SU-DHL-6 (cell line): Measurements from ENCODE around the gene AMMECR1L.

Experiments
- H2AFZ ChIP-seq: fragments of 200-600 bp; sonication (generic); 2 replicates; pipeline ENCODE4 v1.6.1; 2014; ENCODE audit warnings: low read depth, mild to moderate bottlenecking, moderate library complexity, mixed read lengths, antibody characterized with exemption, low read length; ENCODE audit not compliant: severe bottlenecking
- H3F3A ChIP-seq: fragments of 200-600 bp; shearing (Covaris generic); 2 replicates; pipeline ENCODE4 v1.6.0; 2016; ENCODE audit warnings: antibody characterized with exemption, mild to moderate bottlenecking; ENCODE audit not compliant: insufficient read depth
- H3K27ac ChIP-seq: fragments of 200-600 bp; sonication (generic); 2 replicates; pipeline ENCODE4 v1.5.1; 2016; ENCODE audit warnings: low read depth, mild to moderate bottlenecking, low read length, moderate library complexity, mixed read lengths
- H3K27me3 ChIP-seq: fragments of 200-600 bp; sonication (generic), shearing (Covaris generic); 2 replicates; pipeline ENCODE4 v1.6.0; 2014; ENCODE audit warnings: mild to moderate bottlenecking, low read length
- H3K36me3 ChIP-seq: fragments of 200-600 bp; sonication (generic); 2 replicates; pipeline ENCODE4 v1.6.1; 2014; ENCODE audit warnings: mild to moderate bottlenecking, low read length, mixed read lengths
- H3K4me2 ChIP-seq: fragments of 300-600, 200-600 bp; shearing (Covaris generic), sonication (generic); 2 replicates; pipeline ENCODE4 v1.6.0; 2014; ENCODE audit warnings: low read length, low read depth, mild to moderate bottlenecking; ENCODE audit not compliant: poor library complexity, severe bottlenecking
- H3K4me3 ChIP-seq: fragments of 200-600 bp; sonication (generic); 2 replicates; pipeline ENCODE4 v1.5.1; 2014; ENCODE audit warnings: antibody characterized with exemption, low read length, mild to moderate bottlenecking, mixed read lengths; ENCODE audit not compliant: insufficient read depth, poor library complexity, severe bottlenecking
- H3K79me2 ChIP-seq: fragments of 200-600 bp; sonication (generic); 2 replicates; pipeline ENCODE4 v1.6.1; 2014; ENCODE audit warnings: mild to moderate bottlenecking, low read length, moderate library complexity; ENCODE audit not compliant: insufficient read depth
- H3K9ac ChIP-seq: fragments of 200-600 bp; sonication (generic); 2 replicates; pipeline ENCODE4 v1.7.0; 2014; ENCODE audit warnings: mild to moderate bottlenecking, low read length
- H3K9me2 ChIP-seq: fragments of 200-600 bp; sonication (generic); replicated peaks from 2 replicates; pipeline ENCODE4 v1.6.1; 2014; ENCODE audit warnings: low read length; ENCODE audit not compliant: insufficient read depth
- H3K9me3 ChIP-seq: fragments of 200-600 bp; sonication (generic); 2 replicates; pipeline ENCODE4 v1.6.1; 2014; ENCODE audit warnings: low read length, mixed read lengths; ENCODE audit not compliant: insufficient read depth
- H4K20me1 ChIP-seq: fragments of 200-600 bp; sonication (generic); 2 replicates; pipeline ENCODE4 v1.6.1; 2014; ENCODE audit warnings: low read depth, mild to moderate bottlenecking, antibody characterized with exemption, low read length, moderate library complexity, mixed read lengths
- CTCF ChIP-seq: fragments of 200-600 bp; sonication (generic); IDR thresholded peaks from one replicate; pipeline ENCODE4 v1.5.1; 2017; ENCODE audit warnings: antibody characterized with exemption, mild to moderate bottlenecking, low read length, moderate library complexity; ENCODE audit not compliant: insufficient read depth, poor library complexity, severe bottlenecking
- EZH2phosphoT487 ChIP-seq: fragments of 200-600 bp; sonication (generic), shearing (Covaris generic); conservative IDR thresholded peaks from 2 replicates; pipeline ENCODE4 v1.6.1; 2018; ENCODE audit warnings: mild to moderate bottlenecking, antibody characterized with exemption, low read length, moderate library complexity, mixed read lengths

Gene AMMECR1L

GRCh38 chr2:127853671-127854070, 32.1 kb downstream of the AMMECR1L start:
- Histone ChIP-seq H3K27ac (no peak overlapping the region), H3K4me2 (no peak overlapping the region), H3F3A (peaks cover 3% of the 10 kb centered on the region; the same call in 1 of the 2 replicates), H3K79me2 (peaks cover 77% of the 10 kb centered on the region), H3K9ac (no peak overlapping the region), H3K9me2 (no peaks in the 10 kb centered on the region), H3K27me3 (no peaks in the 10 kb centered on the region), H3K36me3 (peaks cover 23% of the 10 kb centered on the region; the same call in 1 of the 2 replicates), H3K4me3 (no peak overlapping the region), H2AFZ (no peak overlapping the region), H4K20me1 (peaks cover 20% of the 10 kb centered on the region), H3K9me3 (no peaks in the 10 kb centered on the region)
- TF ChIP-seq CTCF (no peak), EZH2phosphoT487 (no peak)

GRCh38 chr2:127852388-127852787, 33.4 kb downstream of the AMMECR1L start:
- Histone ChIP-seq H3K79me2 (peaks cover 72% of the 10 kb centered on the region), H3K27ac (no peak overlapping the region), H3K9me2 (no peaks in the 10 kb centered on the region), H4K20me1 (peaks cover 20% of the 10 kb centered on the region), H3K36me3 (peaks cover 30% of the 10 kb centered on the region; the same call in 1 of the 2 replicates), H3K4me2 (no peak overlapping the region), H3K27me3 (no peaks in the 10 kb centered on the region), H3K4me3 (no peak overlapping the region), H3F3A (peaks cover 3% of the 10 kb centered on the region; the same call in 1 of the 2 replicates), H3K9me3 (no peaks in the 10 kb centered on the region), H2AFZ (no peak overlapping the region), H3K9ac (no peak overlapping the region)
- TF ChIP-seq CTCF (no peak), EZH2phosphoT487 (no peak)

GRCh38 chr2:127847931-127848330, 37.8 kb downstream of the AMMECR1L start:
- no peaks in the 10 kb centered on the region for H3K9me2 ChIP-seq
- H4K20me1 ChIP-seq = peaks cover 6% of the 10 kb centered on the region
- no peak overlapping the region for H3K27ac ChIP-seq
- H3K79me2 ChIP-seq = peaks cover 28% of the 10 kb centered on the region
- H3K4me3 ChIP-seq = no peak overlapping the region
- H3F3A ChIP-seq = peaks cover 9% of the 10 kb centered on the region; the same call in 1 of the 2 replicates
- no peaks in the 10 kb centered on the region for H3K27me3 ChIP-seq
- peaks cover 40% of the 10 kb centered on the region; the same call in 1 of the 2 replicates for H3K36me3 ChIP-seq
- H3K4me2 ChIP-seq = no peak overlapping the region
- no peak overlapping the region for H2AFZ ChIP-seq
- TF ChIP-seq EZH2phosphoT487 (no peak), CTCF (no peak)
- no peak overlapping the region for H3K9ac ChIP-seq
- H3K9me3 ChIP-seq = no peaks in the 10 kb centered on the region
